K562 (cell line): ENCODE results near the gene TXN2. TPM values are rescaled to one million over a fixed set of nuclear protein-coding genes. Genes with fewer than 3 reads are reported as not detected.

ENCODE experiments used
- BRD9 ChIP-seq: fragments of 450-650 bp; IDR thresholded peaks from 2 replicates; pipeline ENCODE4 v1.6.1; 2018; ENCODE audit warnings: low read depth; ENCODE audit not compliant: partially characterized antibody
- DEAF1 ChIP-seq: fragments of 450-650 bp; formaldehyde crosslinking; IDR thresholded peaks from 2 replicates; pipeline ENCODE4 v1.4.0; 2020; ENCODE audit warnings: mild to moderate bottlenecking, moderate library complexity
- E2F3 ChIP-seq: fragments of 250-450 bp; sonication (Bioruptor Pico); IDR thresholded peaks from 2 replicates; pipeline ENCODE4 v1.4.0; 2020; ENCODE audit warnings: mild to moderate bottlenecking
- HMGXB4 ChIP-seq: sonication (generic); formaldehyde crosslinking; IDR thresholded peaks from 2 replicates; pipeline ENCODE4 v1.8.1; 2023; ENCODE audit warnings: mild to moderate bottlenecking, missing genetic modification reagents
- NRF1 ChIP-seq, 2 experiments: fragments of 450-650 bp; IDR thresholded peaks in 1 of 2; conservative IDR thresholded peaks in 1 of 2; 2 replicates each; pipeline ENCODE4 v1.6.1; 2014; ENCODE audit warnings: mild to moderate bottlenecking in 2 of 2
- OTX1 ChIP-seq: fragments of 450-650 bp; formaldehyde crosslinking; IDR thresholded peaks from 2 replicates; pipeline ENCODE4 v1.4.0; 2022; ENCODE audit warnings: mild to moderate bottlenecking
- POLR2B ChIP-seq: fragments of 450-650 bp; IDR thresholded peaks from 2 replicates; pipeline ENCODE4 v1.6.1; 2018; ENCODE audit warnings: low read depth; ENCODE audit not compliant: partially characterized antibody
- RBBP5 ChIP-seq: fragments of 200-600 bp; sonication (generic); IDR thresholded peaks from 2 replicates; pipeline ENCODE4 v1.6.1; 2012; ENCODE audit warnings: borderline replicate concordance, mild to moderate bottlenecking, low read length, control low read depth, inconsistent platforms; ENCODE audit not compliant: insufficient read depth, poor library complexity, severe bottlenecking
- SMAD1 ChIP-seq: fragments of 150-350 bp; IDR thresholded peaks from 2 replicates; pipeline ENCODE4 v1.6.1; 2014; ENCODE audit warnings: low read length, low read depth; ENCODE audit not compliant: partially characterized antibody
- SMAD4 ChIP-seq: fragments of 250-450 bp; sonication (Bioruptor Pico); conservative IDR thresholded peaks from 2 replicates; pipeline ENCODE4 v1.8.0; 2021; ENCODE audit warnings: inconsistent platforms, mild to moderate bottlenecking, moderate library complexity
- ZFP1 ChIP-seq: fragments of 450-650 bp; formaldehyde crosslinking; IDR thresholded peaks from 2 replicates; pipeline ENCODE4 v1.4.0; 2020; ENCODE audit warnings: mild to moderate bottlenecking, mixed read lengths
- ZNF184 ChIP-seq: sonication (generic); formaldehyde crosslinking; IDR thresholded peaks from 2 replicates; pipeline ENCODE4 v1.5.0; 2020; ENCODE audit warnings: missing genetic modification reagents
- ZNF395 ChIP-seq: fragments of 200-800 bp; sonication (Bioruptor generic); IDR thresholded peaks from 2 replicates; pipeline ENCODE4 v1.6.1; 2017; ENCODE audit warnings: missing genetic modification characterization, missing compliant biosample characterization
- ZNF444 ChIP-seq: fragments of 250-450 bp; sonication (Bioruptor Pico); IDR thresholded peaks from 2 replicates; pipeline ENCODE4 v1.4.0; 2020; ENCODE audit warnings: mild to moderate bottlenecking, moderate library complexity
- polyA plus RNA-seq, 8 experiments: library from polyadenylated mRNA; depleted of rRNA in 4 of 8; stranded (reverse) in 5 of 8; unstranded in 3 of 8; fragments of >200 nt; fragmentation: Nextera tagmentation in 2 of 8; fragmentation: Illumina TruSeq in 1 of 8; extraction: Ambion mirVana in 2 of 8; extraction: Trizol in 1 of 8; gene quantifications; 2 replicates each; pipeline versions ENCODE4 v1.2.1 to v1.2.3, GENCODE V29; 2011 to 2014; ENCODE audit warnings: inconsistent platforms in 1 of 8, missing spikeins in 1 of 8
- total RNA-seq, 7 experiments: library from RNA; depleted of rRNA in 6 of 7; stranded (reverse); fragments of >200 nt in 6 of 7; fragmentation: Illumina TruSeq in 2 of 7; extraction: Trizol in 2 of 7; gene quantifications; 2 replicates each; pipeline versions ENCODE4 v1.2.1 to v1.2.3, GENCODE V29; 2011 to 2021; ENCODE audit warnings: low replicate concordance in 1 of 7
- TF ChIP-seq, protein P1 (sequence below), 2 experiments: fragments of 450-650 bp in 1 of 2; IDR thresholded peaks; 2 replicates each; pipeline ENCODE4 v1.6.1; 2011 to 2017; ENCODE audit warnings: low read depth in 2 of 2, antibody characterized with exemption in 1 of 2, borderline replicate concordance in 1 of 2, low read length in 1 of 2, mild to moderate bottlenecking in 1 of 2, mixed read lengths in 1 of 2; ENCODE audit not compliant: control insufficient read depth in 1 of 2

The TXN2 gene
- total and polyA plus RNA-seq, 9 of the 15 experiments (the other 6 are each of a cell fraction or from before 2014, with no cell fraction given) = 48.5 to 399 (median 118) TPM

DNA sequence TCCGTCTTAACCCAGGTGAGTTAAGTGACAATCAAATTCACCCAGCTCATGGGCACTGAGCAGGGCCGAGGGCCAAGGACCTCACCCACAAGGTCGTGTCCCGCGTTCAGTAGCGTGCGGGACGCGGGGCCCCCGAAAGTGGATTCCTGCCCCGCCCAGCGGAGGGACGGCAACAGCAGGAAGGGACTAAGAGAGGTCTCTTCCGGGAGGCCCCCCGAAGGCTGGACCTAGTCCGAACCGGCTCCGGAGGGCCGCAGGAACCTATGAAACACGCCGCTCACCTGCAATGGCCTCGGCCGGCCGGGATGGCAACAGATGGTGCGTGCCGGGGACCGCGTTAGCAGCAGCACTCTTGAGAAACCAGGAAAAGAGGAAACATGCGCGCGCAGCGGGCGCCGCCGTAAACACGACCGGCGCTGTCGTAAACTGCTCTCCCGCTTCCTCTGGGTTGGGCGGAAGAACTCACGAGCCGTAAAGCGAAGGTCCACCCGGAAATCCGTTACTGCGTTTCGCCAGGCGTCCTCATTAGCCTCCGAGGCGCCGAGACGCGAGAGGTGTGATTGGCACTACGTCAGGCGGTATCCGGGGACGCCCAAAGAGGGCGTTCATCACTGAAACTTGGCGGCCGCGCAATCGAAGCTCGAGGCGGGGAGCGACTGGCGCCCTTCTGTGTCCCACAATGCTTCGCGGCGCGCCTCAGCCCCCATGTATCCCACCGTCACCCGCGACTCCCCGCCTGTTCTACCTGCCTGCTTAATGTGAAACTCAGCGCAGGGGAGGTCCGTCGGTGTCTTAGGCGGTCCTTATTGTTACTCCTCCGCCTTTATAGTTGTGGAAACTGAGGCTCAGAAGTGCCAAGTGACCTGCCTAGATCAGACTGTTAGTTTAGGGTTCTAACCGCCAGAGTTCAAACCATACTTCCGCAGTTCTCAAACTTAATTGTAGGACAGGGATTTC lies 47.6 kb upstream of the TXN2 start, which contains the start of gene EIF3D (continued):
- TF ChIP-seq, protein P1, sequence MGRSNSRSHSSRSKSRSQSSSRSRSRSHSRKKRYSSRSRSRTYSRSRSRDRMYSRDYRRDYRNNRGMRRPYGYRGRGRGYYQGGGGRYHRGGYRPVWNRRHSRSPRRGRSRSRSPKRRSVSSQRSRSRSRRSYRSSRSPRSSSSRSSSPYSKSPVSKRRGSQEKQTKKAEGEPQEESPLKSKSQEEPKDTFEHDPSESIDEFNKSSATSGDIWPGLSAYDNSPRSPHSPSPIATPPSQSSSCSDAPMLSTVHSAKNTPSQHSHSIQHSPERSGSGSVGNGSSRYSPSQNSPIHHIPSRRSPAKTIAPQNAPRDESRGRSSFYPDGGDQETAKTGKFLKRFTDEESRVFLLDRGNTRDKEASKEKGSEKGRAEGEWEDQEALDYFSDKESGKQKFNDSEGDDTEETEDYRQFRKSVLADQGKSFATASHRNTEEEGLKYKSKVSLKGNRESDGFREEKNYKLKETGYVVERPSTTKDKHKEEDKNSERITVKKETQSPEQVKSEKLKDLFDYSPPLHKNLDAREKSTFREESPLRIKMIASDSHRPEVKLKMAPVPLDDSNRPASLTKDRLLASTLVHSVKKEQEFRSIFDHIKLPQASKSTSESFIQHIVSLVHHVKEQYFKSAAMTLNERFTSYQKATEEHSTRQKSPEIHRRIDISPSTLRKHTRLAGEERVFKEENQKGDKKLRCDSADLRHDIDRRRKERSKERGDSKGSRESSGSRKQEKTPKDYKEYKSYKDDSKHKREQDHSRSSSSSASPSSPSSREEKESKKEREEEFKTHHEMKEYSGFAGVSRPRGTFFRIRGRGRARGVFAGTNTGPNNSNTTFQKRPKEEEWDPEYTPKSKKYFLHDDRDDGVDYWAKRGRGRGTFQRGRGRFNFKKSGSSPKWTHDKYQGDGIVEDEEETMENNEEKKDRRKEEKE (IDR thresholded peaks at IDR 0.05; ENCODE audit: borderline replicate concordance in 1 of 2, control insufficient read depth in 1 of 2, low read depth in 2 of 2, low read length in 1 of 2) = no peak
- no peak; the same call in 1 of the 2 replicates for TF ChIP-seq ZNF395 (CRISPR knock-in tag)
- TF ChIP-seq ZNF184 (CRISPR knock-in tag) = no peak
- no peak for TF ChIP-seq ZNF444 (CRISPR knock-in tag)
- TF ChIP-seq SMAD4 = peak; percentile 29; the same call in 1 of the 2 replicates
- peak; percentile 91 for TF ChIP-seq POLR2B
- TF ChIP-seq RBBP5 = peak; percentile 98
- TF ChIP-seq HMGXB4 (CRISPR knock-in tag) = no peak
- TF ChIP-seq ZFP1 = no peak
- TF ChIP-seq NRF1 (conservative IDR thresholded peaks at IDR 0.05 in 1 of 2, IDR thresholded peaks at IDR 0.05 in 1 of 2) = peak; percentile 90 to 92
- TF ChIP-seq SMAD1 = peak; percentile 14
- TF ChIP-seq DEAF1 (CRISPR knock-in tag) = no peak
- TF ChIP-seq BRD9 = peak; percentile 83
- no peak for TF ChIP-seq OTX1 (CRISPR knock-in tag)
- TF ChIP-seq E2F3 (CRISPR knock-in tag) = no peak
